Cardiac fibroblast (primary cell): ENCODE measurements around the gene WDR54.

Experiments used
- DNase-seq, 2 donors: peaks; one replicate each; pipeline versions ENCODE4 v3.0.0 to v3.0.0-alpha.2; 2010; ENCODE audit warnings: low read depth in 2 of 2
- H3K4me3 ChIP-seq, 2 donors: replicated peaks in 1 of 2; 1 replicate in 1 of 2; 2 replicates in 1 of 2; pipeline ENCODE4 v1.5.1; 2011; ENCODE audit warnings: low read depth in 2 of 2, low read length in 2 of 2, mild to moderate bottlenecking in 2 of 2, moderate library complexity in 1 of 2
- TF ChIP-seq, protein P1 (sequence below): IDR thresholded peaks from one replicate; pipeline ENCODE4 v1.5.1; 2011; ENCODE audit warnings: low read depth, mild to moderate bottlenecking, low read length, inconsistent platforms

WDR54 gene

DNA sequence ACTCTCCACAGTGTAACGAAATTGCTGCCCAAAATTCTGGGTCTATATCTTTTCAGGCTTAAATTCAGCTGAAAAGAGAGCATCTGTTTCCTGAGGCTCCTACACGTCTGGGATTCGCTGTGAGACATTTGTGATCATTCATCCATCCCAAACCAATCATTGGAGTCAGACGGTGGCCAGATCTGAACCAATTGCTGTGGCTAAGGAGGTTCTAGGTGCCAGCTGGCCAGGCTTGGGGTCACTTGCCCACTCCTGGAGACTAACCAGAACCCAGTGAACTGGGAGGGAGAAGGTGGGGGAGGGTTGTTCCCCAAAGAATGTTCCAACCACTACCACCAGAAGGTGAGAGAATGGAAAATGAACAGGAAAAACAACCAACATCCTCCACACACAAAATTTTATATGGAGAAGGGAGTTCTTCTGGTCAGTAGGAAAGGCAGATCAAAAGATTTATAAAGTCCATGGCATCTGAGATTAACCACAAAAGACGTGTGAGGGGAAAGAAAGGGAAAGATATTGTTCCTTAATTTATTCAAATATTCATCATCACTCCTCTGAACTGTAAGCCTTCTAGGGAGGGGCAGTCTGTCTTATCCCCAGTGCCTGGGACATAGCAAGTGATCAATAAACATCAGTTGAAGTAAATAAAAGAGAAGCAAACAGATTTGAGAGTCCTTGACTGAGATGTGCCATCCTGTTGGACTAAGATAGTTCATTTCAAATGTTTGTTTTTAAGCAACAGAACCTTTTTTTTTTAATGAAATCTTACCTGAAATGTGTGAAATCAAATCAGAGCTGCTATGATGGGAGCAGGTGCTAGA, 23.2 kb downstream of the WDR54 start:
- TF ChIP-seq, protein P1, sequence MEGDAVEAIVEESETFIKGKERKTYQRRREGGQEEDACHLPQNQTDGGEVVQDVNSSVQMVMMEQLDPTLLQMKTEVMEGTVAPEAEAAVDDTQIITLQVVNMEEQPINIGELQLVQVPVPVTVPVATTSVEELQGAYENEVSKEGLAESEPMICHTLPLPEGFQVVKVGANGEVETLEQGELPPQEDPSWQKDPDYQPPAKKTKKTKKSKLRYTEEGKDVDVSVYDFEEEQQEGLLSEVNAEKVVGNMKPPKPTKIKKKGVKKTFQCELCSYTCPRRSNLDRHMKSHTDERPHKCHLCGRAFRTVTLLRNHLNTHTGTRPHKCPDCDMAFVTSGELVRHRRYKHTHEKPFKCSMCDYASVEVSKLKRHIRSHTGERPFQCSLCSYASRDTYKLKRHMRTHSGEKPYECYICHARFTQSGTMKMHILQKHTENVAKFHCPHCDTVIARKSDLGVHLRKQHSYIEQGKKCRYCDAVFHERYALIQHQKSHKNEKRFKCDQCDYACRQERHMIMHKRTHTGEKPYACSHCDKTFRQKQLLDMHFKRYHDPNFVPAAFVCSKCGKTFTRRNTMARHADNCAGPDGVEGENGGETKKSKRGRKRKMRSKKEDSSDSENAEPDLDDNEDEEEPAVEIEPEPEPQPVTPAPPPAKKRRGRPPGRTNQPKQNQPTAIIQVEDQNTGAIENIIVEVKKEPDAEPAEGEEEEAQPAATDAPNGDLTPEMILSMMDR: no peak
- no peak for DNase-seq
- no peak overlapping the region for H3K4me3 ChIP-seq

DNA sequence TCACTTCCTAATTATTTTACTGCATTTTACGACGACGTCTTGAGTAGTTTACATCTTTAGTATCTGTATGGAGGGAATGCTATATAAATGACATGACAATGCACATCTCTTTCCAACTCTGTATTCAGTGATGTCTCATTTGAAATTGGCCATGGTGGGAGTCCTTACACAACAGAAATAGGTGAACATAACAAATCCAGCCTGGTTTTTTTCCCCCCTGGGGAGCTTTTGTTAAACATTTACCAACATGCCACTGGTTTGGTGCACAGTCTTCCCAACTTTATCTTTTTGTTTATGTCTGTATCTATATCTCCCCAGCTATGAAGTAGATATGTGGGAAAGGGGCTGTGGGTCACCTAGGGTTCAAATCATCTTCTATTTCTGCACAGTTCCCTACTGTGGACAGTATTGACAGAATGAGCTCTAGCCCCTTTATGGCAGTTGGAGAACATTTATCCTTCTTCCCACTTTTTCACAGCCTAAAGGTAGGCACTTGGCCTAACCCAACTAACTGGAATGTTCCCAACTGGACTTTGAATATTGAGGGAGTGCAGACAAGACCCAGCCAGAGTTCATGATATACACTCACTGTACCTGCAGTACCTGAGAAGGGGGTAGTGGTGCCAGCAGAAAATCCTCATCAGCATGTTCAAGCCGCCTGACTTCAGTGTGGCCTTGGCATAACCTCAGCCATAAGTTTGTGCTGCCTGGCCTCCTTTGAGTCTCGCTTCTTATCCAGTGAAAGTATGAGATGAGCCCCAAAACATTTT, 25.9 kb downstream of the WDR54 start:
- no peak overlapping the region for H3K4me3 ChIP-seq
- DNase-seq: no peak

DNA sequence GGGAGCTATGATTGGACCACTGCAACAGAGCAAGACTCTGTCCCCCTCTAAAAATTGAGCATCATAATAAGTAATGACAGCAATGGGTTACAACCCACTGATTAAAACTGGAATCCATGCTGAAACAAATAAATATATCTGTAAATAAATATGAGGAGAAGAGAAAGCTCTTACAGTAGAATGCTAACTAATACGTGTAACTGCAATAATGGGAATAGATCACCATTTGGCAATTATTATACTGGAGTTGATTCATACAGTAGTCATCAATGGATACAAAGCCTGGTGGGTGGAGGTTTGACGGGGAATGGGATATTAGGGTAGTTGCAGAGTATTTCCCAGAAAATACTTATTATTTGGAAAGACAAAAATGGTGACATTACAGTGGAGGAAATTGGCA, 27.2 kb downstream of the WDR54 start:
- DNase-seq: peak in 1 of 2 donors; percentile 15
- TF ChIP-seq, protein P1: no peak
- H3K4me3 ChIP-seq: no peak overlapping the region

More for the DNA sequence above, 25.9 kb downstream of the WDR54 start:
- TF ChIP-seq, protein P1: no peak

DNA sequence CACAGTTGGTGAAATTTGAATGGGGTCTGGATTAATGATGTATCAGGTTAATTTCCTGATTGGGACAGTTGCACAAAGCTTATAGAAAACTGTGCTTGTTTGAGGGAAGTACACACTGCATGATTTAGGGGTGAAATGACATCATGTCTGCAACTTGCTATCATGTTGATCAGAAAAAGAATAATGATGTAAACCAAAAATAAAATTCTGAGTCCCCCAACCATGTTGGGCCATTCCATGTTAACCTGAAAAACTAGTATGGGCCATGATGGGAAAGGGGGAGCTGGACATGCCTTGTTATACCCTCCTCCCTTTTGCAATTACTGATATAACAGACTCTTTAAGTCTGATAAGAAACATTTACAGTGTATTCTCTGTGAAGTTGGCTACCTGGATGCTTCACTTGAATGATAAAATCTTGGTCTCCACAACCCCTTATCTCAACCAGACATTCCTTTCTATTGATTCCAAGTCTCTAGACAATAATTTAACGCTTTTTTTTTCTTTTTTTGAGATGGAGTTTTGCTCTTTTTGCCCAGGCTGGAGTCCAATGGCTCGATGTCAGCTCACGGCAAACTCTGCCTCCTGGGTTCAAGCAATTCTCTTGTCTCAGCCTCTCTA, 29.1 kb downstream of the WDR54 start:
- DNase-seq: no peak
- TF ChIP-seq, protein P1: no peak
- no peak overlapping the region for H3K4me3 ChIP-seq

DNA sequence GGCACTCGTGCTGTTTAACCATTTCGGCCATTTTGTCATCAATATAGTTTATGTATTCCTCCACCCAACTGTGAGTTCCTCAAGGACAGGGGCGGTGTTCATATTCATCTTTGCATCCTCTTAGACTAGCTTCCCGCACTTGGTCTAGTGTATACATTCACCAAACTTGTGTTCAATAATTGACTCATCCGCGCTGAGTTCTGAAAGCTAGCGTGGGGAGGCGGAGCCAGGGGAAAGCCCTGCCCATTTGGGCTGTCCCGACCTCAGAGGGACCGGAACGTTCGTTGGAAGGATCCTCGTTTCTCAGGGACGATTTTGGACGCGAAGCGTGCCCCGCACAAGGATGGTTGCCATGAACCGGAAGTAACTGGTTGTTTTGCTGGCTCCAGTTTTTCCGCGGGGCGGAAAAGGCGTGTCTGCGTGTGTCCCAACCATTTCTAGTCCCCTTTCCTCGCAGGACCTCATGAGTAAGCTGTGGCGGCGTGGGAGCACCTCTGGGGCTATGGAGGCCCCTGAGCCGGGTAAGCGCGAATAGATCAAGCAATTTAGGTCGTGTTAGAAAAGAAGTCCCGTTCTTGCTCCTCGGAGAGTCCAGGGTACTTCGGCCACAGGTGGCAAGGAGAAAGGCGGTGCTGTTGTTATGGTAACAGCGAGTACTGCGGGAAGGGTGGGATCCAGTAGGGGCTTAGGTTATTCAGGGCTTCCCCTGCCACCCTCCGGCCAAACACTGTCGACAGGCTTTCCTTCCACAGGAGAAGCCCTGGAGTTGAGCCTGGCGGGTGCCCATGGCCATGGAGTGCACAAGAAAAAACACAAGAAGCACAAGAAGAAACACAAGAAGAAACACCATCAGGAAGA, 33.4 kb downstream of the WDR54 start, which contains the start of gene INO80B:
INO80B (plus strand) TSS at position 434 of the 858 bp plus-strand sequence; CDS start at position 464, 30 bp downstream.
- TF ChIP-seq, protein P1: no peak
- peak; percentile 99 for DNase-seq
- peak within 1 kb of the TSS; percentile 70 to 80 for H3K4me3 ChIP-seq

DNA sequence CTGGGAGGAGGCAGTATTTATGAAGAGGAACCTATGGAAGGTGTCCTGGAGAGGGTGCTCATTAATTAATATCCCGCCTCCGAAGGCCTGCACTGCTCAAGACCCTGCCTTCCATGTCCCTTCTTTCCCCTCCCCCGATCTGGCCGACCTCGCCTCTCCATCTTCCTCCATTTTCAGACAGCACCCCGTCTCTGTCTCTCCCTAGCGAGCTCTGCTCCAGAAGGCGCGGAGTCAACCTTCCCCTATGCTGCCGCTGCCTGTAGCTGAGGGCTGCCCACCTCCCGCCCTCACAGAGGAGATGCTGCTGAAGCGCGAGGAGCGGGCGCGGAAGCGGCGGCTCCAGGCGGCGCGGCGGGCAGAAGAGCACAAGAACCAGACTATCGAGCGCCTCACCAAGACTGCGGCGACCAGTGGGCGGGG, 35.6 kb downstream of the WDR54 start:
- peak; percentile 24 to 43 for DNase-seq
- H3K4me3 ChIP-seq: peak overlapping the region; percentile 64 to 69
- TF ChIP-seq, protein P1: no peak
